Right ventricle myocardium superior (tissue), 1 donor: ENCODE data around the gene CTSZ. TPM values are rescaled to one million over a fixed set of nuclear protein-coding genes. Genes with fewer than 3 reads are reported as not detected.
"Not testable (repeated sequence)": the region's sequence is repeated elsewhere in the genome, so short reads cannot be mapped to it uniquely, and the experiment has no call there.

Experiments used
- ATAC-seq: fragments of 200-7000 bp; cut with Tn5 transposase; one replicate; pipeline ENCODE4 v1.9.1; 2020; ENCODE audit warnings: mild to moderate bottlenecking; ENCODE audit not compliant: poor library complexity
- DNase-seq: peaks from one replicate; pipeline ENCODE4 v3.0.0-alpha.2; 2020
- intact Hi-C: fragments of 100-400 bp; cut with DNase I; formaldehyde crosslinking; loops from one replicate; pipeline ENCODE4 v1.11.2; 2022
- total RNA-seq: library from RNA; stranded (reverse); fragmentation: NEBNext Ultra II Directional; extraction: Animal tissue kit (Norgen Biotek cat#: 25700); gene quantifications from one replicate; pipeline ENCODE4 v1.2.1, GENCODE V29; 2021
- donor health status: DM: no; HTN: yes; CAD: no; lungs with severe emphysema.

CTSZ gene
- total RNA-seq, 1 donor from 2014 or later, result 133 TPM

DNA sequence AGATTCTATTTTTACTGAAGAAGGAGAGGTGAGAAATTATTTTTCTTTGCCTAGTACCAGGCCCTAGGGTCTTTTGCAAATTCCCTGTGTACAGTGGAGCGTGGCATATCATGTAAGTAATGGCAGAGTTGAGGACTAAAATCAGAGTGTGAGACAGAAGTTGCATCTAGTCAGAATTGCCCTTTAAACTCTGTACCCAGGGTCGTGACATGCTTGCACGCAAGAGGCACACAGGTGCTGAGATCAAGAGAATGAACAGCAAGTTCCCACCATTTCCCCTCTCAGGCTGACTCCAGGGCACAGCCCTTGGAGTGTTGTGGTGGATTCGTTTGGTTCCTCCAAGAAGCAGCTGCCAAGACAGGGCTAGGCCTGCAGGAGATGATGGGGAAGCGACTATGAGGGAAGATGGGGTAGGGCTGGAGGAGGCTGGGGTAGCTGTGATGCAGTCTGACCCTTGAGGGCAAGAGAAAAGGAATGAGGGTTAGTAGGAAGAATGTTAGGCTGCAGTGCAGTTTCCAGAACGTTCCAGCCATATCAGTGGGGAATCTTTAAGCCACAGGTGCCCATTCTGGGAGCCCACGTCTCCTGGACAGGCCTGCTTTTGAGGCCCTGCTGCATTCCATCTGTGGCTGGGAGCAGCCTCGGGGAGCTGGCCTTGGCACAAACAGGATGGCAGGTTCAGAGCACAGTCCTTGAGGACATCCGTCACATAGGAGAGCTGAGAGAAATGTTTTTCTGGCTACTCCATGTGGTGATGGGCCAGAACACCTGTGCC is 19.1 kb downstream of the CTSZ start:
- intact Hi-C loops, result no loop called here
- DNase-seq, result no peak
- ATAC-seq, result no peak

DNA sequence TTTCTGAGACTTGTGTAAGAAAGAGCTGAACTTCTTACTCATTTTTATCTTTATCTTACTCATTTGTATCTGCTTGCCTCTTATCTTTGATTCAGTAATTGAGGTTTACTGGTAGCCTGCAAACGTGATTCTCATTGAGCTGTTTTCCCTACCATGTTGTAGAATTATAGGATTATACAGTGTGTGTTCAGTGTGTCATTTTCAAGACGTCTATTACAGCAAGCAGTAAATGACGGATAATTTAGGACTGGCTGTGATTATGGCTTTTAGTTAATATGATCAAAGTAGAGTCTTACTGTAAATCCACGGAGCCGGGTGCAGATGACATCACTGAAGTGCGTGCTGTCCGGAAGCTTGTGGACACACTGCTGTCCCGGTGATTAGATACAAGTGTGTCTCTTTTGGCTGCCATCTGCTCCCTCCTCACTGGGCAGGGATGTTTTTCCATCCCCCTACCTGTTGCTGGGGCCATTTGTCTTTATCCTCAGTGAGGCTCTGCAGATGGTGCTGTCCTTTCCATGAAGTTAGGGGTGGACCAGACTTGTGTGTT is 20.0 kb downstream of the CTSZ start:
- intact Hi-C loops, result no loop called here
- no peak for ATAC-seq
- no peak for DNase-seq

GRCh38 chr20:58986286-58986967 is 20.6 kb downstream of the CTSZ start:
- DNase-seq (no peak), ATAC-seq (no peak)
- intact Hi-C loops, result no loop called here

DNA sequence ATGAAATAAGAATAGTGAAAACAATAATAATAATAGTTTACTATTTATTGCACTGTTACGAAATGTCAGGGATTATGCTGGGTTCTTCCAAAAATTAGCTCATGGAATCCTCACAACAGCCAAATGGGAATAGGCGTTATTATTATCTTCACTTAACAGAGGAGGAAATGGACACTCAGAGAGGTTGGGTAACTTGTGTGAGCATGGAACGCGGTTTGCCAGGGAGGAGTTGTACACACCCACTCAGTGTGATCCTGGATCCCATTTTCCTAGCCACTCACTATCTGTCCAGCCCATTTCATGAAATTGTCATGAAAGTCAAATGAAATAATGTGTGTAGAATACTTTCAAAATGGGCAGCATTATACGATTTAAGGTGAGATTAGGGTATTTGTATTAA is 21.4 kb downstream of the CTSZ start:
- ATAC-seq, result no peak
- intact Hi-C loops, result no loop called here
- DNase-seq, result no peak

DNA sequence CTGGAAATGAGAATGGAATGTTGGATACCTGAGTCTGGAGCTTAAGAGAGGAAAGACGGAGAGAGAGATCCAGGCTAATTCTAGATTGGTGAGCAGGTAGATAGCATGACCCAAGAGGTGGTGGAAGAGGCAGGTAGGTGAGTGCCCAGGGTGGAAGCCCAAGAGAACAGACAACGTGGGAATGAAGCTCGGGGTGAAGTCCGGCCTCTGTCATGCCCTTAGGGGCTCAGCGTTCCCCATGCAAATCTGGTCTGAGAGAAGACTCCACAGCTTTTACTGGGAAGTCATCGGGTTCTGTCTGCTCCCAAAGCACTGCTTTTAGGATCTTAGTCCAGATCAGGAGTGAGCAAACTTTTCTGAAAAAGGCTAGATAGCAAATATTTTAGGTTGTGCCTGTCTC is 22.4 kb downstream of the CTSZ start:
- no peak for ATAC-seq
- DNase-seq, result no peak
- intact Hi-C loops, result loop anchor here (5.0 kb wide), 2 partner anchors 77 to 92 kb away; no protein-coding TSS in a partner anchor

GRCh38 chr20:58983115-58983468 is 24.0 kb downstream of the CTSZ start:
- not testable (repeated sequence) for ATAC-seq, DNase-seq
- intact Hi-C loops, result loop anchor here (5.0 kb wide), 2 partner anchors 76 to 91 kb away; no protein-coding TSS in a partner anchor

DNA sequence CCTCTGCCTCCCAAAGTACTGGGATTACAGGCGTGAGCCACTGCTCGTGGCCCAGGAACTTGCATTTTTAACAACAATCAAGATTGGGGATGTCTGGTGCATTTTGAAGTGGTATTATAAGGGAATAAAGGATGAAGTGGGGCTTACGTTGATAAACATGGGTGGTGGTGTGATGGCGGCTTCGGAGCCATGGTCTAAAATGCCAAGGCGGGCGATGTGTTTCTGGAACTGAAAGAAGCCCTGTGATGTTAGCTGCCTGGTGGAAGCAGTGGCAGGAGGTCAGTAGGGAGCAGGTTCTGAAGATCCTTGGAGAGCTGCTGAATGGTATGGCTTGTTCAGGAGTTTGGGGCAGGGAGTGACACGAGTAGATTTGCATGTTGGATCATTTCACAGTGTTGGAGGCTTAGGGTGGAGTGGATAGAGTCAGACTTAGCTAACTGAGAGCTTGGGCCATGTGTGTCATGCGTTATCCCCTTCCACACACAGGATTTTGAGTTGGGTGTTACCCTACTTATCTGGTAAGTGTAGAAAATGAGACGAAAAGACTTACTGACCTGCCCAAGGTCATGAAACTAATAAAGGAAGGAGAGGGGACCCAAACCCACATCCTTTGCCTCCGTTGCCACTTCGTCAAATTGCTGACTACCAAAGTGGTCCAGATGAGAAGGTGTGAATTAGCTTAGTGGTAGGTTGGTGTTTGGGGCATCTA is 24.5 kb downstream of the CTSZ start:
- no peak for ATAC-seq
- intact Hi-C loops, result loop anchor here (5.0 kb wide), 2 partner anchors 75 to 90 kb away; no protein-coding TSS in a partner anchor
- DNase-seq, result no peak

DNA sequence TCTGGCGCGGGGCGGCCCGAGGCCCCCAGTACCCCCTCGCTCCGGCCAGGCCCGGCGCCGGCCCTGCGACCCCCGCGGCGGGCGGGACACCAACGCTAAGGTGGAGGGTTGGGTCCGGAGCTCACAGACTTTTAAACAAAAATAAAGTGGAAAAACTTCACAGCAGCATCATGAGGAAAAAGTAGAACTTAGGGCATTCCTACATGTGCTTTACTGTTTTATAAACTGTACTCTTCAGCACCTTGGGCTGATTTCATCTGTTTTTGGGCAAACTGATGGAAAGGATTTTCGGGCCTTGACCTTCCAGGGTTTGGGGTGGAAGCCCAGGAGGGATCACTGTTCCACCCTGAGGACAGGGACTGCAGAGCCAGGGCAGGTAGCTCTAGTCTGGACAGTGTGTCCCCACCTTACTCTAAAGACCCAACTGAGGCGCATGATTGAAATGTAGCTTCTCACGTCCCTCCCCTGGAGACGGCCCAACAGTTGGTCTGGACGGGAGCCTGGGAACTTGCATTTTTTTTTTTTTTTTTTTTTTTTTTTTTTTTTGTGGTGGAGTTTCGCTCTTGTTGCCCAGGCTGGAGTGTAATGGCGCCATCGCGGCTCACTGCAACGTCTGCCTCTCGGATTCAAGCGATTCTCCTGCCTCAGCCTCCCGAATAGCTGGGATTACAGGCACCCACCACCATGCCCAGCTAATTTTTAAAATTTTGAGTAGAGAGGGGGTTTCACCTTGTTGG is 25.3 kb downstream of the CTSZ start:
- ATAC-seq (no peak), DNase-seq (no peak)

DNA sequence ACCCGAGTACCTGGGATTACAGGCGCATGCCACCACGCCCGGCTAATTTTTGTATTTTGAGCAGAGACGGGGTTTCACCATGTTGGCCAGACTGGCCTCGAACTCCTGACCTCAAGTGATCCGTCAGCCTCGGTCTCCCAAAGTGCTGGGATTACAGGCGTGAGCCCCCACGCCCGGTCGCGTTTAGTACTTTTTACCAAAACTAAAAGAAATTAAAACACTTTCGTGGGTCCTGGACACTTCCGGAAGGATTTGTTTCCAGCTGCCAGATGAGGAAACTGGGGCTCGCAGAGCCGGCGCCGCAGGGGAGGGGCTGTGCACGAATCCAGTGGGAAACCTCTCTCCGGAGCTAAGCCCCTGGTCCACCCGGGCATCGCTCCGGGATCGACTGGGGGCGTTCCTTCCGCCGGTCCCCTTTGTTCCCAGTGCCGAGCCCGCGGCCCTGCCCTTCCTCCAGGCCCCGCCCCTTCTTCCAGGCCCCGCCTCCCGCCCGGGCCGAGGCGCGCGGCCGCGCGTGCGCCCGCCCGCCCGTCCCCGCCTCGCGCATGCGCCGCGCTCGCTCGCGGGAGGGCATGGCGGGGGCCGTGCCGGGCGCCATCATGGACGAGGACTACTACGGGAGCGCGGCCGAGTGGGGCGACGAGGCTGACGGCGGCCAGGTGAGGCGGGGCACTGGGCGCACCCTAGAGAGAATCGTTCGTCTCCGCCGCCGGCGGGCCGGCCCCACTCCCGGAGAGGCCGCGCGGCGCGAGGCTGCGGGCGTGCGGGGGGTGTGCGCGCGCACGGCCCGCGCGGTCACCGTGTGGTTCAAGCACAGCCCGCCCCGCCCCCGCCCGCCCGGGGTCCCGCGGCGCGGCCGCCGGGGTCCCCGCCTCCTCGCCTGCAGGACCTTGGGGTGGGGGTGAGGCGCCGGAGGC is 26.1 kb downstream of the CTSZ start, which contains the start of gene NELFCD:
NELFCD (plus strand) TSS at position 546 of the 917 bp plus-strand sequence; CDS start at position 600, 54 bp downstream.
- peak; percentile 96 for ATAC-seq
- intact Hi-C loops, result loop anchor here (5.0 kb wide), 2 partner anchors 74 to 89 kb away; no protein-coding TSS in a partner anchor

More for the DNA sequence above, 25.3 kb downstream of the CTSZ start:
- intact Hi-C loops, result loop anchor here (5.0 kb wide), 2 partner anchors 74 to 89 kb away; no protein-coding TSS in a partner anchor

DNA sequence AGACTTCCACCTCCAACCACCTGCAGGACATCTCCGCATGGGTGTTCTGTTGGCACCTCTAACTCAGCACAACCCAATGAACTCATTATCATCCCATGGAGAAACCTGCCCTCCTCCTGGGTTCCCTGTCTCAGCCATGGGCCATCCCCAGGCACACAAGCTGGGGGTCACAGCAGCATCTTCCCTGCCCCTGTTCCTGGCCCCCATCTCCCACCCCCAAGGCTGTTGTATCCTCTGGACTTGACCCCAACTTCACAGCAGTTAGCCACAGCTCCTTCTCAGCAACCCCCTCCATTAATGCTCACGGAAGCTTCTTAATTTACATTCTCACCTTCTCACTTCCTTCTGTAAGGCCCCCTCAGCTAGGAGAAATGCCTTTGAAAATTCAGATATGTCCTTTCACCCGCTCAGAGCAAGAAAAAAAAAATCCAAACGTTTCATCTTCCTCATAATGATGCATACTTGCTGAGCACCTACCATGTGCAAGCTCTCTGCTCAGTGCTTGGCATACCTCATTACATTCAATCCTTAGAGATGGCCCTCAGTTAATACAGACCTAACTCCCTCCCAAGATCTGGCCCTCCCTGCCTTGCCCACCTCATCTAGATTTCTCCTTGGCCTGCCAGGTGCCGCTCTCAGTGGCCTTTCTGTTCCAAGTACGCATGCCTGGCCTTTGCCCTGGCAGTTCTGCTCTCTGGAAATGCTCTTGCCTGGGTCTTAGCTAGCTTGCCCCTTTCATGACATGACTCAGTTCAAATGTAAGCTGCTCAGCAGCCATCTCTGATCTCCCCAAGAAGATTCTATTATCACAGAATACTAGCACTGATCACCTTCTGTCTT is 28.5 kb downstream of the CTSZ start:
- DNase-seq (no peak), ATAC-seq (no peak)
- intact Hi-C loops, result no loop called here

More for the DNA sequence above, 26.1 kb downstream of the CTSZ start, which contains the start of gene NELFCD:
- DNase-seq, result peak; percentile 94

GRCh38 chr20:58976061-58976730 is 30.9 kb downstream of the CTSZ start:
- ATAC-seq (no peak), DNase-seq (no peak)
- intact Hi-C loops, result no loop called here

DNA sequence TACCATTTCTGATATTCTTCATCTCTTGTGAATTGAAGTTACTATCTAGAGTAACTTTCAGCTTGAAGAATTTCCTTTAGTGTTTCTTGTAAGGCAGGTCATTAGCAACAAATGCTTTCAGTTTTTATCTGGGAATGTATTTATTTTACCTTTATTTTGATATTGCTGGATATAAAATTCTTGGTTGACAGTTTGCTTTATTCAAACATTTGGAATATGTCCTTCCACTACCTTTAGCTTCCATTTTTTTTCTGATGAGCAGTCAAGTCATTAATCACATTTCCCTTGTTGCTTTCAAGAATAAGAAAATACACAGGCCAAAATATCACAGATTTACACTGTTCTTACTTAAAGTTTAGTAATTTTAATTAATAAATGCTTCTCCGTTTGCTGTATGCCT is 31.7 kb downstream of the CTSZ start:
- intact Hi-C loops, result no loop called here
- ATAC-seq, result no peak
- DNase-seq, result no peak

DNA sequence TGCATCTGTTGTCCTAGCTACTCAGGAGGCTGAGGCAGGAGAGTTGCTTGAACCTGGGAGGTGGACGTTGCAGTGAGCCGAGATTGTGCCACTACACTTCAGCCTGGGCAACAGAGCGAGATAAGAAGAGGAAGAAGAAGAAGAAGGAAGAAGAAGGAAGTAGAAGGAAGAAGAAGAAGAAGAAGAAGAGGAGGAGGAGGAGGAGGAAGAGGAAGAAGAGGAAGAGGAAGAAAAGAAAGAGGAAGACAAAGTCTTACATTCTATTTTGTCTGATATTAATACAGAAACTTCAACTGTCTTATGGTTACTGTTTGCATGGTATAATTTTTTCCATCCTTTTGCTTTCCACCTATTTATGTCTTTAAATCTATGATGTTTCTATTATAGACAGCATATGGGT is 33.2 kb downstream of the CTSZ start:
- intact Hi-C loops, result no loop called here
- ATAC-seq, result no peak

DNA sequence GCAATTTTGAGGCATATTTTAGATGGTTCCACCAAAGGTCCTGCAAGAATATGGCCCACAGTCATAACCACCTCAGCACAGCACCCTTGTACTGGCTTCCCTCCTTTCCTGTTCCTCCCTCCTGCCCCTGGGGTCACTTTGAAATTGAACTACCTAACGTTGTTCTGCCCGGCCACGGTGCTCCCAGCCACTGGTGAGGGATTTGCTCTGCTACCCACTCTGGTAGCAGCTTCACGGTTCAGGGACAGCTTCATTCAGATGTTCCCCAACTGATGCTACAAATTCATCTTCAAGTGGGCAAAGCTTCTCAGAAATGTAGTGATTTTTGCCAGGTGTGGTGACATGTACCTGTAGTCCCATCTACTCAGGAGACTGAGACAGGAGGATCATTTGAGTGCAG is 33.9 kb downstream of the CTSZ start:
- ATAC-seq (no peak), DNase-seq (no peak)
- intact Hi-C loops, result no loop called here

More for the DNA sequence above, 33.2 kb downstream of the CTSZ start:
- no peak for DNase-seq

DNA sequence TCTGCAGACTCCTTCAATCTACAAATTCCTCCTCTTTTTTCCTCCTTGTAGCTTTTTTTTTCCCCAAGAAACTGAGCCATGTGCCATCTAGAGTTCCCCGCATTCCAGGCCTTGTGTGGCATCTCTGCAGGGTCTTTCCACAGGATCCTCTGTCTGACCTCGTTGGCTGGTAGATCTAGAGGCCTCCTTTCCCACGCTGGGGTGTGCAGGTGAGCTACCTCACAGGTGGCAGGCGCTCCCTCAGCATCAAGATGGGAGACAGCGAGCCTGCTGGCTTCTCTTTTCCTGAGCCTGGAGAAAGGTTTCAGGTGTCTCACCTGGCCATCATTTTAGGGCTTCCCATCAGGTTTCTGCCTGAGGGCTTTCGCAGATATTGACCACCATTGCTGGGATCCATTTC is 35.6 kb downstream of the CTSZ start:
- intact Hi-C loops, result no loop called here
- ATAC-seq (no peak), DNase-seq (no peak)

GRCh38 chr20:58970146-58970545 is 36.9 kb downstream of the CTSZ start:
- intact Hi-C loops, result no loop called here
- ATAC-seq (no peak), DNase-seq (no peak)
